ENCODE measurements around the gene LRRC7.

- TF ChIP-seq CTCF (IDR thresholded peaks at IDR 0.05; ENCODE audit: low read length) (no peak), EZH2 (IDR thresholded peaks at IDR 0.05; ENCODE audit: borderline replicate concordance, low read length) (no peak)
Measured at GRCh38 chr1:69852151-69852550, 284.4 kb downstream of the LRRC7 start.
